Type B pancreatic cell (in vitro differentiated cells): Measurements from ENCODE around the gene TLR6. TPM values are rescaled to one million over a fixed set of nuclear protein-coding genes. Genes with fewer than 3 reads are reported as not detected.

Experiments
- DNase-seq: peaks from one replicate; pipeline ENCODE4 v3.0.0; 2021; ENCODE audit warnings: mixed read lengths; ENCODE audit not compliant: unreplicated experiment; ENCODE audit errors: extremely low spot score
- H3K27ac Mint-ChIP-seq: 2 replicates; pipeline ENCODE4 v1.8.0; 2021; ENCODE audit warnings: mild to moderate bottlenecking, mixed read lengths
- H3K27me3 Mint-ChIP-seq: 2 replicates; pipeline ENCODE4 v1.8.0; 2021; ENCODE audit warnings: mixed read lengths
- H3K36me3 Mint-ChIP-seq: 2 replicates; pipeline ENCODE4 v1.8.0; 2021; ENCODE audit warnings: mixed read lengths
- H3K4me1 Mint-ChIP-seq: one replicate; pipeline ENCODE4 v1.8.0; 2021; ENCODE audit warnings: mixed read lengths; ENCODE audit not compliant: unreplicated experiment
- H3K4me3 Mint-ChIP-seq: 2 replicates; pipeline ENCODE4 v1.8.0; 2021; ENCODE audit warnings: mild to moderate bottlenecking, mixed read lengths
- H3K9me3 Mint-ChIP-seq: 2 replicates; pipeline ENCODE4 v1.8.0; 2021; ENCODE audit warnings: mixed read lengths
- CTCF ChIP-seq: fragments of 200-600 bp; sonication (generic); conservative IDR thresholded peaks from 2 replicates; pipeline ENCODE4 v1.5.0; 2021; ENCODE audit warnings: antibody characterized with exemption, mild to moderate bottlenecking
- total RNA-seq: library from RNA; stranded (reverse); gene quantifications from 2 replicates; pipeline ENCODE4 v1.2.1, GENCODE V29; 2021; ENCODE audit warnings: low replicate concordance

Gene TLR6
- total RNA-seq, 1 donor from 2014 or later = 0.56 TPM

GRCh38 chr4:38867478-38868058 lies 11.0 kb upstream of the TLR6 start, which contains the start of gene FAM114A1:
TSS of gene FAM114A1 (plus strand) at chr4:38867806. CDS start at chr4:38878079, 10,273 bp downstream.
- no peak for TF ChIP-seq CTCF
- Mint-ChIP-seq H3K27me3 (peaks cover 10% of the 10 kb centered on the region), H3K9me3 (peaks cover 13% of the 10 kb centered on the region), H3K4me3 (peak within 1 kb of the TSS; percentile 91), H3K27ac (peak within 1 kb of the TSS; percentile 92), H3K36me3 (peaks cover 7% of the 10 kb centered on the region), H3K4me1 (peaks cover 28% of the 10 kb centered on the region)
- peak; percentile 78 for DNase-seq

GRCh38 chr4:38866973-38867477 lies 10.4 kb upstream of the TLR6 start:
- DNase-seq = no peak
- peak overlapping the region; percentile 86 for H3K4me3 Mint-ChIP-seq
- peaks cover 13% of the 10 kb centered on the region for H3K9me3 Mint-ChIP-seq
- H3K36me3 Mint-ChIP-seq = peaks cover 6% of the 10 kb centered on the region
- peak; percentile 33 for TF ChIP-seq CTCF
- peaks cover 10% of the 10 kb centered on the region for H3K27me3 Mint-ChIP-seq
- peak overlapping the region; percentile 75 for H3K27ac Mint-ChIP-seq
- peaks cover 28% of the 10 kb centered on the region for H3K4me1 Mint-ChIP-seq

- Mint-ChIP-seq H3K27me3 (peaks cover 18% of the 10 kb centered on the region), H3K9me3 (peaks cover 13% of the 10 kb centered on the region), H3K36me3 (peaks cover 4% of the 10 kb centered on the region), H3K4me3 (peak overlapping the region; percentile 61), H3K27ac (no peak overlapping the region), H3K4me1 (peaks cover 26% of the 10 kb centered on the region)
- no peak for TF ChIP-seq CTCF
- no peak for DNase-seq
Observed at GRCh38 chr4:38865445-38865844, 8.8 kb upstream of the TLR6 start.

- DNase-seq = no peak
- peaks cover 13% of the 10 kb centered on the region for H3K9me3 Mint-ChIP-seq
- H3K4me1 Mint-ChIP-seq = peaks cover 11% of the 10 kb centered on the region
- peaks cover 4% of the 10 kb centered on the region for H3K36me3 Mint-ChIP-seq
- H3K27me3 Mint-ChIP-seq = peaks cover 18% of the 10 kb centered on the region
- TF ChIP-seq CTCF = no peak
- no peak overlapping the region for H3K27ac Mint-ChIP-seq
- no peak overlapping the region for H3K4me3 Mint-ChIP-seq
Observed at GRCh38 chr4:38861791-38862190, 5.2 kb upstream of the TLR6 start.

GRCh38 chr4:38860788-38861424 lies 4.3 kb upstream of the TLR6 start:
- DNase-seq = no peak
- Mint-ChIP-seq H3K27me3 (peaks cover 18% of the 10 kb centered on the region), H3K9me3 (peaks cover 13% of the 10 kb centered on the region), H3K4me1 (peaks cover 19% of the 10 kb centered on the region), H3K36me3 (peaks cover 4% of the 10 kb centered on the region), H3K27ac (no peak overlapping the region), H3K4me3 (no peak overlapping the region)
- peak; percentile 81 for TF ChIP-seq CTCF
